Muscle of leg (tissue), 11 donors: Measurements from ENCODE around the gene AKAP13. TPM values are rescaled to one million over a fixed set of nuclear protein-coding genes. Genes with fewer than 3 reads are reported as not detected.

Experiments
- DNase-seq: peaks from one replicate; pipeline ENCODE4 v3.0.0; 2013
- H3K27ac ChIP-seq: one replicate; pipeline ENCODE4 v1.5.1; 2013; ENCODE audit warnings: mild to moderate bottlenecking, low read length, control low read depth
- H3K27me3 ChIP-seq: one replicate; pipeline ENCODE4 v1.6.1; 2013; ENCODE audit warnings: low read length; ENCODE audit not compliant: control insufficient read depth, insufficient read depth
- H3K36me3 ChIP-seq: one replicate; pipeline ENCODE4 v1.6.1; 2013; ENCODE audit warnings: low read length; ENCODE audit not compliant: control insufficient read depth, insufficient read depth
- H3K4me1 ChIP-seq: one replicate; pipeline ENCODE4 v1.6.1; 2013; ENCODE audit warnings: low read length; ENCODE audit not compliant: control insufficient read depth, insufficient read depth
- H3K4me3 ChIP-seq: one replicate; pipeline ENCODE4 v1.5.1; 2013; ENCODE audit warnings: low read length, control low read depth
- H3K9me3 ChIP-seq: replicated peaks from 2 replicates; pipeline ENCODE4 v1.6.1; 2013; ENCODE audit warnings: low read depth, low read length; ENCODE audit not compliant: control insufficient read depth
- WGBS: methylation state at CpG from one replicate; pipeline ENCODE4 v1.1.5; 2013; ENCODE audit warnings: missing lambda C conversion rate; ENCODE audit not compliant: insufficient coverage; 5-methylcytosine and 5-hydroxymethylcytosine counted together
- polyA plus RNA-seq, 8 donors: library from polyadenylated mRNA; unstranded; fragments of 120-200 nt; gene quantifications; one replicate each; pipeline versions ENCODE4 v1.2.1 to v1.2.3, GENCODE V29; 2013; ENCODE audit warnings: inconsistent platforms in 1 of 8, low replicate concordance in 1 of 8; ENCODE audit not compliant: insufficient read length in 8 of 8, insufficient read depth in 1 of 8
- total RNA-seq: library from RNA; stranded (reverse); fragments of 120-200 nt; gene quantifications from one replicate; pipeline ENCODE4 v1.2.4, GENCODE V29; 2013

AKAP13 gene
- total and polyA plus RNA-seq, 9 donors = 65.2 to 90.9 (median 80.1) TPM

DNA sequence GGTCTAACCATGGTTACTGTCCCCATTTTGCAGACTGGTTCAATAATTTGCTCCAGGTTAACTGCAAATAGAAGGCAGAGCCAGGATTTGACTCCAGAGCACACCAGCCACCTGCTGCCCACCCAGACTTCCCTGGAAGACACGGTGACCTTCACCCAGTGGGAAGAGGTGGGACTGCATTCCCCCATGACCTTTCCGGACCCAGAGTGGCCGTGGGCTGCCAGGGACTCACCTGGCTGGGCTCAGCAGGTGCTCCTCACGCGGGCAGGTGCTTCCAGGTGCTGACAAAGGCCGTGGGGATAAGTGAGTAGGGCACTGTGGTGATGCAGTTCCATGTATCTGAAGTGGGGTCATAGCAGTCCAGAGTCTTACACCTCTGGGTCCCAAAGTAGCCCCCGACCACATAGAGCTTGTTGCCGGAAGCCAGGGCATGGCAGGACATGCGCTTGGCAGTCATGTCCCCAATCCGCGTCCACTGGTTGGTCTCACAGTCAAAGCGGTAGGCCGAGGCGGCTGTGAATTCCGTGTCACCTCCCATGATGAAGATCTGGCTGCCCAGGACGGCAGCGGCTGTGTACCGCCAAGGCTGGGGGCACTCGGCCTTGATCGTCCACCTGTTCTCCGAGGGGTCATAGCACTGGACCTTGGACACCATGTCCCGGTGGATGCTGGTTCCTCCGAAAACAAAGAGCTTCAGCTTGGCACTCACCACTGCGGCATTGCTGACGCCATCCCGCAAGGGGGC is 387.6 kb downstream of the AKAP13 start:
- no peak overlapping the region for H3K27ac ChIP-seq
- H3K27me3 ChIP-seq = no peaks in the 10 kb centered on the region
- no peak for DNase-seq
- WGBS = 97% methylated on average over 26 of the region's 26 CpGs
- no peaks in the 10 kb centered on the region for H3K9me3 ChIP-seq
- no peak overlapping the region for H3K4me3 ChIP-seq
- peaks cover 53% of the 10 kb centered on the region for H3K4me1 ChIP-seq
- H3K36me3 ChIP-seq = peaks cover 14% of the 10 kb centered on the region

DNA sequence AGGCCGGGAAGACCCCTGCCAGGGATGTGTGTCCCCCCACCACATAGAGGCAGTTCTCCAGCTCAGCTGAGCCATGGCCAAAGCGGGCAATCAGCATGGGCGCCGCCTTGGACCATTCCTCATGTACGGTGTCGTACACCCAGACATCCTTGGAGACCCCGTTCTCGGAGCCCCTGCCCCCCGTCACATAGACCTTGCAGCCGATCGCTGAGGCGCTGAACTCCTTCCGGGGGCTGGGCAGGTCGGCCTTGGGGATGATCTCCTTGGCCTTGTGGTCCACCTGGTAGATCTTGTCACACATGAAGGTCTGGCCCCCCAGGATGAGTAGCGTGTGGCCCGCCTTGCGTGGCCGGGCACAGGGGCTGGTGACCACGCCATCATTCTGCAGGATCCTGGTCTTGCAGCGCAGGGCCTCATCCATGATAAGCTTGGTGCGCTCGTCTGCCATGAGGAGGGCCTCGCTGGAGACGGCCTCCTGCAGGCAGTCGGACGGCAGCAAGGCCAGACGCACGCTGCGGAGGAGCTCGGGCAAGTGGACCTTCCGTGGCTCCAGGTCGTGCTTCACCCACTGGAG is 388.3 kb downstream of the AKAP13 start:
- Histone ChIP-seq H3K27me3 (no peaks in the 10 kb centered on the region), H3K27ac (no peak overlapping the region), H3K4me1 (peaks cover 47% of the 10 kb centered on the region), H3K9me3 (no peaks in the 10 kb centered on the region), H3K36me3 (peaks cover 14% of the 10 kb centered on the region), H3K4me3 (no peak overlapping the region)
- WGBS = 98% methylated on average over 32 of the region's 32 CpGs
- no peak for DNase-seq

DNA sequence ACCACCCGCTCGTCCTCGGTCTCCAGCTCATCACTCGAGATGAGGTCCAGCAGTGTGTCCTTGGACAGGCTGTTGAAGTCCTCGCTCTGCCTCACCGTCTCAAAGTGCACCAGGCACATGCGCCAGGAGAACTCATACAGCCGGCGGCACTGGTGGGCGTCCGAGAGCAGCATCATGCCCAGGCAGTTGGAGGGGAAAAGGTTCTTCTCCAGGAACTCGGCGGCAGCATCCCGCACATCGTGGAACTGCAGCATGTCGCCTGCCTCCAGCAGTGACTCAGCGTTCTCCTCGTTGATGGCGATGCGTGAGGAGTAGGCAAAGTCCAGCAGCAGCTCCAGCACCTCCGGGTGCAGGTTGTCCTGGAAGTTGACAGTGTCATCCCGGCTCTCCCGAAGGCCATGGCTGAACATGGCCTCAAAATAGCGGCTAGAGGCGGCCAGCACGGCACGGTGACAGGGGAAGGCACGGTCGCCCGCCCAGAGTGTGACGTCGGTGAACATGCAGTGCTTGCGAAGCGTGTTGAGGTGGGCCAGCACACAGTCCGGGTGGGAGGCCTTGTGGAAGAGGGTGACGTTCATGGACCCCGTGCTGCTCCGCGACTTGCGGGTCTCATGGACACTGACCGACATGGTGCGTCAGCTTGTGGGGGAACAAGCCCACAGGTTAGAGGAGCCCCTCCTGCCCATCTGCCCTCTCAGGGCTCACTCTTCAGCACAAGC is 388.9 kb downstream of the AKAP13 start:
- peaks cover 41% of the 10 kb centered on the region for H3K4me1 ChIP-seq
- no peak overlapping the region for H3K27ac ChIP-seq
- H3K4me3 ChIP-seq = no peak overlapping the region
- H3K27me3 ChIP-seq = no peaks in the 10 kb centered on the region
- H3K36me3 ChIP-seq = peaks cover 14% of the 10 kb centered on the region
- no peak for DNase-seq
- WGBS = 98% methylated on average over 41 of the region's 42 CpGs
- H3K9me3 ChIP-seq = no peaks in the 10 kb centered on the region

- 87% methylated on average over 15 of the region's 21 CpGs for WGBS
- no peaks in the 10 kb centered on the region for H3K27me3 ChIP-seq
- H3K36me3 ChIP-seq = peaks cover 11% of the 10 kb centered on the region
- no peak overlapping the region for H3K27ac ChIP-seq
- no peaks in the 10 kb centered on the region for H3K9me3 ChIP-seq
- H3K4me3 ChIP-seq = no peak overlapping the region
- DNase-seq = no peak
- H3K4me1 ChIP-seq = peaks cover 34% of the 10 kb centered on the region
Measured at GRCh38 chr15:85770096-85771041, 390.0 kb downstream of the AKAP13 start.

DNA sequence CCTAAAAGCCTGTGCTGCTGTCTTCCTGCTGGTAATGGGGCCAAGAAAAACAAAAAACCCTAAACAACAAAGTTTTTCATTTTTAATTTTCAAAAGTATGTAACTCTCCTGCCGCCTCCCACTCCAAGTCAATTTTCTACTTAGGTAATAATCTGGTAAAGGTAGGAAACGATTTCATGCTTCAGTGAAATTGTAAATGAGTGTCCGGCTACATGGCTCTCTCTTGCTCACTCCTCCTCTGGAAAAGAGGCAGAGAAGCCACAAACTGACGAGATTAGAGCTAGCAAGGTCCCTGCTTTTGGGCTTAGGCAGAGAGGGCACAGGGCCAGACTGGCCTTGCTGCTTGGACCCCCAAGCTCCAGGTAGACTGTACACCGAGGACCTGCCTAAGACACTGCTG is 390.9 kb downstream of the AKAP13 start:
- no peak overlapping the region for H3K27ac ChIP-seq
- DNase-seq = no peak
- H3K36me3 ChIP-seq = peaks cover 11% of the 10 kb centered on the region
- H3K27me3 ChIP-seq = no peaks in the 10 kb centered on the region
- peaks cover 29% of the 10 kb centered on the region for H3K4me1 ChIP-seq
- no peaks in the 10 kb centered on the region for H3K9me3 ChIP-seq
- 55% methylated on average over 2 of the region's 5 CpGs for WGBS
- H3K4me3 ChIP-seq = no peak overlapping the region

- Histone ChIP-seq H3K4me3 (no peak overlapping the region), H3K4me1 (peaks cover 26% of the 10 kb centered on the region), H3K27ac (no peak overlapping the region), H3K9me3 (no peaks in the 10 kb centered on the region), H3K36me3 (peaks cover 11% of the 10 kb centered on the region), H3K27me3 (no peaks in the 10 kb centered on the region)
- DNase-seq = peak; percentile 52
- 29% methylated on average over 11 of the region's 13 CpGs for WGBS
Measured at GRCh38 chr15:85771781-85772445, 391.5 kb downstream of the AKAP13 start.

DNA sequence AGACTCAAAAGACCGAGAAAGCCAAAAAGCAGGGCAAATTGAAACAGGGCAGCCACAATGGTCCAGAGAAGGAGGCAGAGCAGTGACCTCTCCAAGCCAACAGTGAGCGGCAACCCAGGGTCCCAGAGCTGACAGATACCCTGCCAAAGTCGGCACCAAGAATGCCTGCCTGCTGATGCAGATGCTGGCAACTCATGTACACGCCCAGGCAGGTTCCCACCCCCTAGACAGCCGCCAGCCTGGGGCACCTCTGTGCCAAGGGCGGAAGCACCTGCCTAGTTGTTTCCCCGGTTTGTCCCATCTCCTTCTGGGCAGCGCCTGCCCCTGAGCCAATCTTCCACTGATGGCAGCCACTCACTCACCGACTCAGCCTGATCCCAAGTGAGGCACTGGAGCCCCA is 392.3 kb downstream of the AKAP13 start:
- Histone ChIP-seq H3K9me3 (no peaks in the 10 kb centered on the region), H3K27me3 (no peaks in the 10 kb centered on the region), H3K4me3 (no peak overlapping the region), H3K27ac (no peak overlapping the region), H3K4me1 (peaks cover 33% of the 10 kb centered on the region), H3K36me3 (peaks cover 11% of the 10 kb centered on the region)
- WGBS = 79% methylated on average over 9 of the region's 9 CpGs
- no peak for DNase-seq

DNA sequence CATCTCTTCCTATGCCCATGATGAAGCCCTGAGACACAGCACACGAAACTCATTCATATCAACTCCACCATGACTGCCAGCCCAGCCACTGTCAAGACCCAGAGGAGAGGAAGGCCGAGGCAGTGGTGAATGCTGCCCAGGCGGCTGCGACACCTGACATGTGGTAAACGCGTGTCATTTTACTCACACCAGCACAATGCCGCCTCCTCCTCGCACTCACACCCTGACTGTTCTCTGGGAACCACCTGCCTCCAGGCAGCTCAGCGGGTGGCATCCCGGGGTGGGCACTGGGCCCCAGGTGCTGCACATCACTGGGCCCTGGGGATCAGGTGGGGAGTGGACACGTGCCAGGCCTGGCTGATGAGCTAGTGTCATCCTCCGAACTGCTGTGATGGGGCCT is 392.8 kb downstream of the AKAP13 start:
- H3K27me3 ChIP-seq = no peaks in the 10 kb centered on the region
- H3K9me3 ChIP-seq = no peaks in the 10 kb centered on the region
- DNase-seq = no peak
- no peak overlapping the region for H3K27ac ChIP-seq
- H3K4me1 ChIP-seq = peaks cover 38% of the 10 kb centered on the region
- WGBS = 82% methylated on average over 6 of the region's 12 CpGs
- no peak overlapping the region for H3K4me3 ChIP-seq
- peaks cover 6% of the 10 kb centered on the region for H3K36me3 ChIP-seq

DNA sequence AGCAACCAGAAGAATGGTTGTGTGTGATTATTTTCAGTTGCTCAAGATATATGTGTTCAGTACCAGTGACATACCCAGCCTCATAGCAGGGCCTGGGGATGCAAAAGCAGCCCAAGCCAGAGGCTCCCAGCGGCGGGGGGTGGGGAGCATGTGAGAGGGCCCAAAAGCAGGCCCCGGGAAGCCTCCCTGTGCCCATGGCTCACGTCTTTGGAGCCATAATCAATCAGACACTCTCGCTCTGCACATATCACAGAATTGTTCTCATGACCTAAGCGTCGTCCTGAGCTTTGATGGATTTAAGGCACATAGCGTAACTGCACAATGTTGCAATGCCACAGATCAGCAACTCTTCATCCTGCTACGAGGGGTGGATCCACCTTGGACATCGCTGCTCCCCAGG is 393.6 kb downstream of the AKAP13 start:
- no peak for DNase-seq
- peaks cover 2% of the 10 kb centered on the region for H3K36me3 ChIP-seq
- no peaks in the 10 kb centered on the region for H3K27me3 ChIP-seq
- no peak overlapping the region for H3K4me3 ChIP-seq
- no peak overlapping the region for H3K27ac ChIP-seq
- peaks cover 44% of the 10 kb centered on the region for H3K4me1 ChIP-seq
- no peaks in the 10 kb centered on the region for H3K9me3 ChIP-seq
- 81% methylated on average over 8 of the region's 10 CpGs for WGBS
